GM21786 (cell line): ENCODE measurements around the gene IFI35.
"Not testable (repeated sequence)": the region's sequence is repeated elsewhere in the genome, so short reads cannot be mapped to it uniquely, and the experiment has no call there.

ENCODE experiments used
- ATAC-seq: cut with Tn5 transposase; IDR thresholded peaks from one replicate; pipeline ENCODE4 v1.9.1; 2021; ENCODE audit not compliant: unreplicated experiment

The IFI35 gene

GRCh38 chr17:42997390-42997983 lies 9.1 kb upstream of the IFI35 start:
- no peak for ATAC-seq

DNA sequence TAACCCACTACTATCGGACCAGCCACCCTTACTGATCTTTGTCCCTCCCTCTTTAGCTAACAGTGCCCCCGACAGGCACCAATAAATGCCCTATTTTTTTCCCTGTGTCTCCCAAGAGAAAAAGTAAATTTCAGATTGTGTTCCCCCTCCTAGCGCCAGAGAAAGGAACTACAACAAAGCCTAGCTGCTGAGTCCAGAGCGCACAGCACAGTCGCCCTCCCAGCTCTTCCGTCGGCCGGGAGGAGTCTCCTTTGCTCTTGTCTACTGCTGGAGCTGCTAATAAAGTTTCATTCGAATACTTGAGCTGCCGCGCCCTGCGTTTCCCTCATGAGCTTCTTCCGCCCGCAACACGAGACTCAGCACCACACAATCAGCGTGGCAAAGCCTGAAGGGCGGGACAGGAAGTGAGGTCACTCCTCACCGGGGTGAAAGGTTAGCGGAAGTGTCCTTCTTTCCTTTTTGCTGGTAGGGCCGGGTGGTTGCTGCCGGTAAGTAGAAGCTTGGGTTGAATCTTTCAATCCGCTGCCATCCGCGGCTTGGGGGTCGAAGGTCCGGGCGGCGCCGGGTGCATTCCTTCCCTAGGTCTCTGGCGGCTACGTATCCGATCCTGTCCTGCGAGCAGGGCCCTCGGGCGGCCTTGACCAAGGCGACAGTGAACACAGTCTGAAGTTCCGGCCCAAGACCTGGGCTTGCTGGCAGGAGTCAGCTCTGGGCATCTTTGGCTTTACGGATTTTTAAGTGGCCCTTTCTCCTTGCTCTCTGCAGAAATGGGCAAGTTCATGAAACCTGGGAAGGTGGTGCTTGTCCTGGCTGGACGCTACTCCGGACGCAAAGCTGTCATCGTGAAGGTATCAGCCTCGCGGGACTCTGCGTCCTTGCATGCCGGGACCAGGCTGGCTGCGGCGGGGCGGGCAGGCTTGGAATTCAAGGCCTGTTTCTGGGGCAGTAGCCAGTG lies 8.3 kb upstream of the IFI35 start, which contains the start of gene RPL27:
RPL27 (plus strand) TSS at position 436 of the 955 bp plus-strand sequence; CDS start at position 768, 332 bp downstream.
- peak; percentile 94 for ATAC-seq

- ATAC-seq = no peak
Observed at GRCh38 chr17:42999003-42999525, 7.5 kb upstream of the IFI35 start.

- ATAC-seq = not testable (repeated sequence)
Observed at GRCh38 chr17:43000894-43001293, 5.7 kb upstream of the IFI35 start.

GRCh38 chr17:43003542-43004172 lies 2.9 kb upstream of the IFI35 start:
- no peak for ATAC-seq

DNA sequence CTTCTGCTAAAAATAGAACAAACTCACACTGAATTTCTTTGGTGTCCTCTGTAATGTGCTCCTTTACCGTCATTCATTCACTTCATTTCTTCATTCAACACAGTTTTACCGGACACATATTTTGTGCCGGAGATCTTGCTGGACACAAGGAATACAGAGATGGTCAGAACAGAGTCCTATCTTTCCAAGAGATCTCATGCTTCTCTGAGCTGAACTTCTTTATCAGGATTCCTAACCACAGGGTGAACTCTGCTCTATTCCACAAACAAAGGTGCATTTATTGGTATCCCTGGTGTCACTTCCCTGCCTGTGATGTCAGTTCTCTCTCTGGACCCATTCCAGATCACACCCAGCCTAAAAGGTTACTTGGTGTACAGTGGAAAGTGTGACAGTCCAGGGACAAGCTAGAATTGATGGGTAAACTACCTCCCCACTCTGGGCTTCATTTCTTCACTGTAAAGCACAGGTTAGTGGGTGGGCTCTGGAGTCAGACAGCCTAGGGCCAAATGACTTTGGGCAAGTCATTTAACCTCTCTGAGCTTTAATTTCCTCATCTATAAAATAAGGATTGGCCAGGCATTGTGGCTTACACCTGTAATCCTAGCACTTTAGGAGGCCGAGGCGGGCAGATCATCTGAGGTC lies 4.2 kb downstream of the IFI35 start:
- no peak for ATAC-seq

- ATAC-seq = no peak
Observed at GRCh38 chr17:43011728-43012472, 5.3 kb downstream of the IFI35 start.

- no peak for ATAC-seq
Observed at GRCh38 chr17:43013296-43013695, 6.7 kb downstream of the IFI35 start.

- no peak for ATAC-seq
Observed at GRCh38 chr17:43014020-43014648, 7.5 kb downstream of the IFI35 start.

DNA sequence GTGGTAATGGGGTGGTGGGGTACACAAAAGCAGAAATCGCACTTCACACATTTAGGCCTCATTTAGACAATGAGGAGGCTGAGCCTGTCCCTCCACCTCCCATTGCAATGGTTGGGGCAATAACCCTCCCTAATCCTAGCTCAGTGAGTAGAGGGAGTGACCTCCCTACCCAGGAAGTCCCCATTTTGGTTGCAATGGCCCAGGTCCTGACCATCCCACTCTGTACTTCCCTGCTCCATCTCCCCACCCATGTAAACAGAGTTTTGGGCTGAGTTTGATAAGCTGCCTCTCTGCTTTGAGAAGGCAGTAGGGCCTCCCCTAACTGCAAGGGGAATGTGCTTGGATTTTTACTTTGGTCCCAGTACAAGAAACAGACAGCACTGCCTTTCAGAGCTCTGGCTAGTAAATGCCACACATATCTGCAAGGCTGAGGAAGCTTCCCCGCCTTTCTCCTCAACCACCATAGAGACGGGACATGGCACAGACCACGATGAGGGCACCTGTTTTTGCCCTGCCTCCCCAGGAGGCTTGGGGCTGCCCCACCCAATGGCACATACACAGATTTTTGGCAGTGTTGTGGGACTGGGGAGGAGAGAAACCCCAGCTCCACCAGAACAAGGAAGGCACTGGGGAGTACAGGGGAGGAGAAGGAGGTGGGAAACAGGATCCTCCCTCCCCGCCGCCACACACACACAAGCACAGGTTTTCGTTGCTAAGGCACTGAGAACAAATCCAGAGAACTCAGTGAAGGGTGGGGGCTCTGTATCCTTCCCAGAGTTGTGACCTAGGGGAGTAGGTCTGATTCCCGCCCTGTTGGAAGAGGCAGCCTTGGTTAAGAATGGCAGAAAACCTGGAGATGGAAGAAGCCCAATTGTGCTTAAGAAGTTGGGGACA lies 8.3 kb downstream of the IFI35 start:
- ATAC-seq = no peak

- no peak for ATAC-seq
Observed at GRCh38 chr17:43015579-43015978, 9.0 kb downstream of the IFI35 start.

DNA sequence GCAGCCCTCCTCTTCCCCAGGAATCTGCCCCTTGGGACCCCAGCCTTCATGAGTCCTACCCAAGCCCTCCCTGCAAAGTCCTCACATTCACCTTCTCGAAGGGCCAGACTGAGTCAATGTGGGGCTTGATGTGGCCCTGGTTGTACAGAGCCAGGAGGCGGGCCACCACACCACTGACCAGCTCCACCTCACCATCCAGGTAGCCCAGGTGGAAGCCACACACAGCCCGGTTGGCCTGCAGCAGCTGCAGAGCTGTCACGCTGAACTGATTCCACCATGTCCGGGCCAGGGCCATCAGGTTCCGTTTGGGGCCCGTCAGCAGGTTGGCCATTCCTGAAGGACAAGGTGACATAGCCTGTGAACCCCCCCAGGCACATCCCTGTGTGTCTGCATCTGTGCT lies 9.6 kb downstream of the IFI35 start:
- ATAC-seq = no peak

DNA sequence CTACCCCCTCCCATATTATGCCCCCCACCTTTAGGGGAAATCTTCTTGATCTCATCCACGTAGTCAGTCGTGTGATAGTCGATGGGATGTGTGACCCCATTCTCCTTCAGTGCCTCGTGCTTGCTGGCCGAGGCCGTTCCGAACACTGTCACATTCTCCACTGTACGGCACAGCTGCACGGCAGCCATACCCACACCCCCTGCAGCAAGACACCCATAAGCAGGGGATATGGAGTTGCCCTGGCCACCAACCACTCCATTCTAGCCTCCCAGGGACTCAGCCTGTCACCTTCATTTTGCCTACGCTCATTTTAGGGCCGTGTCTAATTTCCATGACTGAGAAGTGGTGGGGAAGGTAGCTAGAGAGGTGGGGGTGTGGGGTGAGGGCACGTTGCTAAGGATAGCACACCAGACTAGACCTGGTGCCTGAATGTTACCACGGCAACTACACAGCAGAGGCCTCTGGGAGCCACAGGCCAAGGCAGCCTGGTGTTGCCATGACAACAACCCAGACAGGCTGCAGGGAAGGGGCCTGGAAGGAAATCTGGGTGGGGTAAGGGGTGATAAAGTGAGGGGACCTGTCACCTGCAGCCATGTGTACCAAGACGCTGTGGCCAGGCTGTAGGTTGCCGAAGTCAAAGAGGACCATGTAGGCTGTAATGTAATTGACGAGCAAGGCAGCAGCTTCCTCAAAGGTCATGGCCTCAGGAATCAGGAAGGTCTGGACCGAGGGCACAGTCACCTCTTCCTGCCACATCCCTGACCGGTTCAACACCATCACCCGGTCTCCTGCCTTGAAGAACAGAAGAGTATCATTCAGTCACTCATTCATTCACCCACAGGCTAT lies 11.6 kb downstream of the IFI35 start:
- ATAC-seq = no peak

- ATAC-seq = no peak
Observed at GRCh38 chr17:43018932-43019331, 12.3 kb downstream of the IFI35 start.

GRCh38 chr17:43019418-43019817 lies 12.8 kb downstream of the IFI35 start:
- no peak for ATAC-seq

- no peak for ATAC-seq
Observed at GRCh38 chr17:43020030-43020621, 13.5 kb downstream of the IFI35 start.
